HEK293 (cell line): ENCODE data around the gene CRNKL1.

ENCODE experiments used
- CTCF ChIA-PET: fragments of 350-600 bp; formaldehyde crosslinking; extraction: SDS; loops from one replicate; lab custom pipeline; 2021; ENCODE audit warnings: antibody characterized with exemption; lab: Yijun Ruan, JAX
- POLR2A ChIA-PET: fragments of 300-600 bp; formaldehyde crosslinking; extraction: SDS; loops from one replicate; lab custom pipeline; 2020; ENCODE audit warnings: antibody characterized with exemption, inconsistent platforms; lab: Yijun Ruan, JAX
- H3K27ac ChIP-seq: fragments of 200-500 bp; sonication (Bioruptor generic); 2 replicates; pipeline ENCODE4 v1.5.1; 2014; ENCODE audit warnings: low read depth, low read length, control low read depth, inconsistent platforms; ENCODE audit errors: extremely low read depth
- H3K36me3 ChIP-seq, 2 experiments: fragments of 200-500 bp in 1 of 2; sonication (Bioruptor generic) in 1 of 2; 1 replicate in 1 of 2; 2 replicates in 1 of 2; pipeline ENCODE4 v1.5.1; 2014 to 2017; ENCODE audit warnings: inconsistent platforms in 2 of 2, low read length in 2 of 2; ENCODE audit not compliant: control insufficient read depth in 2 of 2, insufficient read depth in 1 of 2
- H3K4me1 ChIP-seq: fragments of 200-500 bp; sonication (Bioruptor generic); 2 replicates; pipeline ENCODE4 v1.5.1; 2014; ENCODE audit warnings: mild to moderate bottlenecking, low read length, inconsistent platforms; ENCODE audit not compliant: control insufficient read depth, insufficient read depth
- H3K4me3 ChIP-seq: 2 replicates; pipeline ENCODE4 v1.5.1; 2011; ENCODE audit warnings: low read depth, mild to moderate bottlenecking, control low read depth, low read length, moderate library complexity
- H3K9me3 ChIP-seq: fragments of 200-500 bp; sonication (Bioruptor generic); 2 replicates; pipeline ENCODE4 v1.5.1; 2014; ENCODE audit warnings: low read depth, low read length, inconsistent platforms; ENCODE audit not compliant: control insufficient read depth, insufficient read depth
- GLI2 ChIP-seq: fragments of 450-650 bp; formaldehyde crosslinking; IDR thresholded peaks from 2 replicates; pipeline ENCODE4; 2017; ENCODE audit warnings: missing biosample characterization, missing genetic modification characterization, low read depth, borderline replicate concordance
- PRDM1 ChIP-seq: fragments of 450-650 bp; formaldehyde crosslinking; IDR thresholded peaks from 2 replicates; pipeline ENCODE4; 2016; ENCODE audit warnings: missing biosample characterization, missing genetic modification characterization
- RBAK ChIP-seq: fragments of 450-650 bp; formaldehyde crosslinking; IDR thresholded peaks from 2 replicates; pipeline ENCODE4 v1.5.1; 2016; ENCODE audit warnings: missing biosample characterization, missing genetic modification characterization
- SETDB1 ChIP-seq: IDR thresholded peaks from one replicate; pipeline ENCODE4 v1.6.1; 2017; ENCODE audit warnings: mild to moderate bottlenecking, low read length, moderate library complexity, mixed read lengths; ENCODE audit not compliant: insufficient read length
- ZBTB48 ChIP-seq: fragments of 450-650 bp; formaldehyde crosslinking; IDR thresholded peaks from 2 replicates; pipeline ENCODE4 v1.5.1; 2016; ENCODE audit warnings: missing biosample characterization, missing genetic modification characterization
- ZFP37 ChIP-seq: fragments of 450-650 bp; formaldehyde crosslinking; IDR thresholded peaks from 2 replicates; pipeline ENCODE4 v1.5.1; 2016; ENCODE audit warnings: missing biosample characterization, missing genetic modification characterization
- ZIC2 ChIP-seq: fragments of 450-650 bp; formaldehyde crosslinking; IDR thresholded peaks from 2 replicates; pipeline ENCODE4 v1.5.1; 2016; ENCODE audit warnings: missing biosample characterization, missing genetic modification characterization
- ZNF223 ChIP-seq: fragments of 450-650 bp; formaldehyde crosslinking; IDR thresholded peaks from 2 replicates; pipeline ENCODE4 v1.5.1; 2016; ENCODE audit warnings: missing biosample characterization, missing genetic modification characterization
- ZNF350 ChIP-seq: fragments of 450-650 bp; formaldehyde crosslinking; IDR thresholded peaks from 2 replicates; pipeline ENCODE4 v1.5.0; 2017; ENCODE audit warnings: missing biosample characterization, mild to moderate bottlenecking, missing genetic modification characterization
- ZNF585B ChIP-seq: fragments of 450-650 bp; formaldehyde crosslinking; IDR thresholded peaks from 2 replicates; pipeline ENCODE4 v1.5.1; 2016; ENCODE audit warnings: missing biosample characterization, missing genetic modification characterization
- ZNF624 ChIP-seq: fragments of 450-650 bp; formaldehyde crosslinking; IDR thresholded peaks from 2 replicates; pipeline ENCODE4 v1.5.1; 2017; ENCODE audit warnings: missing biosample characterization, missing genetic modification characterization
- ZNF670 ChIP-seq: fragments of 450-650 bp; formaldehyde crosslinking; IDR thresholded peaks from 2 replicates; pipeline ENCODE4 v1.5.1; 2016; ENCODE audit warnings: missing biosample characterization, missing genetic modification characterization, low read depth
- ZNF707 ChIP-seq: fragments of 450-650 bp; formaldehyde crosslinking; IDR thresholded peaks from 2 replicates; pipeline ENCODE4 v1.5.1; 2016; ENCODE audit warnings: missing biosample characterization, missing genetic modification characterization
- ZSCAN23 ChIP-seq: fragments of 450-650 bp; formaldehyde crosslinking; IDR thresholded peaks from 2 replicates; pipeline ENCODE4 v1.5.1; 2016; ENCODE audit warnings: missing biosample characterization, missing genetic modification characterization
- ZSCAN30 ChIP-seq: fragments of 450-650 bp; IDR thresholded peaks from 2 replicates; pipeline ENCODE4 v1.5.1; 2018; ENCODE audit warnings: missing biosample characterization, mild to moderate bottlenecking, missing genetic modification characterization, moderate library complexity
- TF ChIP-seq, protein P1 (sequence below): fragments of 450-650 bp; formaldehyde crosslinking; IDR thresholded peaks from 2 replicates; pipeline ENCODE4 v1.5.1; 2016; ENCODE audit warnings: missing biosample characterization, missing genetic modification characterization
- TF ChIP-seq, protein P2 (sequence below): fragments of 450-650 bp; formaldehyde crosslinking; conservative IDR thresholded peaks from 2 replicates; pipeline ENCODE4 v1.5.1; 2016; ENCODE audit warnings: low read depth, missing biosample characterization, missing genetic modification characterization
- TF ChIP-seq, protein P3 (sequence below): fragments of 450-650 bp; formaldehyde crosslinking; IDR thresholded peaks from 2 replicates; pipeline ENCODE4 v1.5.1; 2016; ENCODE audit warnings: missing biosample characterization, missing genetic modification characterization
- TF ChIP-seq, protein P4 (sequence below): fragments of 450-650 bp; IDR thresholded peaks from 2 replicates; pipeline ENCODE4 v1.5.1; 2018; ENCODE audit warnings: missing biosample characterization, missing genetic modification characterization

Gene CRNKL1

DNA sequence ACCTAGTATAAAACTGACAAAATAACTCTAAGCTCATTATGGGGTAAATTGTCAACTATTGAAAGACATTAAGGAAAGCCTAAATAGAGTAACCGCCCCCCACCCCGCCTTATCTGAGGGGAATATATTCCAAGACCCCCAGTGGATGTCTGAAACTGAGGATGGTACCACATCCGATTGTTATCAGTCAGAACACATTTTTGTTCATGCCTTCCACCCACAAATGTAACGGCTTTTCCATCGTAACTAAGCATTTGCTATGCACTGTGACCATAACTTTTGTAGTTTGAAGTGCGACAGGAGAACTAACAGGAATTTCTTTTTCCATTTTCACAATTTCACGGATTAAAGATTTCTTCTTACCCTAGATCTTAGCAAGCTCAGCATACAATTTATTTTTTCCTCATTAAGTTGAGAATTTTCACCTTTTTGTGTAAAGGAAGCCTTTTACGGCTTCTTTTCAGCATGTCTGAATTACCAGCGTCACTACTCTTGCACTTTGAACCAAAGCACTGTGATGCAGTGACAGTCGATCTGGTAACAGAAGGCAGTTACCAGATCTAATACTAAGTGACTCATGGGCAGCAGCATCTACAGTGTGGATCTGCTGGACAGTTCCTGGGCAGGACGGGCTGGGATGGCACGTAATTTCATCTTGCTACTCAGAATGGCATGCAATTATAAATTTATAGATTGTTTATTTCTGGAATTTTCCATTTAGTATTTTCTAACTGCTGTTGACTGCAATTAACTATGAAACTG is 11.9 kb upstream of the CRNKL1 start:
- TF ChIP-seq, protein P1, sequence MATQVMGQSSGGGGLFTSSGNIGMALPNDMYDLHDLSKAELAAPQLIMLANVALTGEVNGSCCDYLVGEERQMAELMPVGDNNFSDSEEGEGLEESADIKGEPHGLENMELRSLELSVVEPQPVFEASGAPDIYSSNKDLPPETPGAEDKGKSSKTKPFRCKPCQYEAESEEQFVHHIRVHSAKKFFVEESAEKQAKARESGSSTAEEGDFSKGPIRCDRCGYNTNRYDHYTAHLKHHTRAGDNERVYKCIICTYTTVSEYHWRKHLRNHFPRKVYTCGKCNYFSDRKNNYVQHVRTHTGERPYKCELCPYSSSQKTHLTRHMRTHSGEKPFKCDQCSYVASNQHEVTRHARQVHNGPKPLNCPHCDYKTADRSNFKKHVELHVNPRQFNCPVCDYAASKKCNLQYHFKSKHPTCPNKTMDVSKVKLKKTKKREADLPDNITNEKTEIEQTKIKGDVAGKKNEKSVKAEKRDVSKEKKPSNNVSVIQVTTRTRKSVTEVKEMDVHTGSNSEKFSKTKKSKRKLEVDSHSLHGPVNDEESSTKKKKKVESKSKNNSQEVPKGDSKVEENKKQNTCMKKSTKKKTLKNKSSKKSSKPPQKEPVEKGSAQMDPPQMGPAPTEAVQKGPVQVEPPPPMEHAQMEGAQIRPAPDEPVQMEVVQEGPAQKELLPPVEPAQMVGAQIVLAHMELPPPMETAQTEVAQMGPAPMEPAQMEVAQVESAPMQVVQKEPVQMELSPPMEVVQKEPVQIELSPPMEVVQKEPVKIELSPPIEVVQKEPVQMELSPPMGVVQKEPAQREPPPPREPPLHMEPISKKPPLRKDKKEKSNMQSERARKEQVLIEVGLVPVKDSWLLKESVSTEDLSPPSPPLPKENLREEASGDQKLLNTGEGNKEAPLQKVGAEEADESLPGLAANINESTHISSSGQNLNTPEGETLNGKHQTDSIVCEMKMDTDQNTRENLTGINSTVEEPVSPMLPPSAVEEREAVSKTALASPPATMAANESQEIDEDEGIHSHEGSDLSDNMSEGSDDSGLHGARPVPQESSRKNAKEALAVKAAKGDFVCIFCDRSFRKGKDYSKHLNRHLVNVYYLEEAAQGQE (tag by site-specific recombination): peak; percentile 86
- no peak for TF ChIP-seq SETDB1
- TF ChIP-seq, all 188 proteins: peak for 1
- no peaks in the 10 kb centered on the region for H3K9me3 ChIP-seq
- CTCF ChIA-PET: no interaction called here
- no peaks in the 10 kb centered on the region for H3K36me3 ChIP-seq
- no peak overlapping the region for H3K27ac ChIP-seq
- POLR2A ChIA-PET: no interaction called here
- no peaks in the 10 kb centered on the region for H3K4me1 ChIP-seq
- no peak overlapping the region for H3K4me3 ChIP-seq

DNA sequence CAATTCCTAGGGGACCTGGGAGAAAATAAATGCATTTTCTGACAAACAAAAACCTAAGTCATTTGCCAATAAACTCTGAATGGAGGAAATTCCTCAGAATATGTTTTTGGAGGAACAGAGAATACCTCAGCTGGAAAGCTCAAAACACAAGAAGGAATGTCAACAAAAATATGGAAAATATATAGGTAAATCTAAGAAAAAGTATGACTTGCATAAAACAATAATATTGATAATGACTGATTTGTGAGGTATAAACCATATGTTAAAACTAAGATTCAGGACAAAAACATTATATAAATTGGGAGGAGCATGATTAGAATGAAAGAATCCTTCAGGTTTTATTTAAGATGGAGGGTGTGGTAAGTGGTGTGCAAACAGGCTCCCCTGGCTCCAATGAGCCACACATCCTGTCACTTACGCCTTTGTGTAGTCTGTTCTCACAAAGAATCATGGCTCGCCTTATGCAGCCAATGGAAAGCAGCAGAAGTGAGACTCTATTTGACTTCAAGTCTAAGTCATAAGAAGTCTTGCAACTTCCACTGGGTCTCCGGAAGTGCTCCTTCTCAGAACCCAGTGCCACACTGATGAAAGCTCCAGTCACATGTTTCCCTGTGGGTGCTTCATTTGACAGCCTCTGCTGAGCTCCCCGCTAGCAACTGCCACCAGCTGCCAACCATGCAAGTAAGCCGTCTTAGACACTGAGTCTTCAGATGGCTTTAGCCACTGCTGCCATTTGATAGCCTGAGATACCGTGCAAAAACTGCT is 8.2 kb upstream of the CRNKL1 start:
- POLR2A ChIA-PET: no interaction called here
- Histone ChIP-seq H3K4me3 (no peak overlapping the region), H3K36me3 (no peaks in the 10 kb centered on the region), H3K9me3 (no peaks in the 10 kb centered on the region), H3K4me1 (no peaks in the 10 kb centered on the region), H3K27ac (no peak overlapping the region)
- TF ChIP-seq ZNF670 (tag by site-specific recombination): no peak
- no peak for TF ChIP-seq GLI2 (tag by site-specific recombination)
- no peak for TF ChIP-seq ZNF624
- TF ChIP-seq ZIC2 (tag by site-specific recombination): no peak
- no peak for TF ChIP-seq ZNF585B (tag by site-specific recombination)
- CTCF ChIA-PET: no interaction called here

DNA sequence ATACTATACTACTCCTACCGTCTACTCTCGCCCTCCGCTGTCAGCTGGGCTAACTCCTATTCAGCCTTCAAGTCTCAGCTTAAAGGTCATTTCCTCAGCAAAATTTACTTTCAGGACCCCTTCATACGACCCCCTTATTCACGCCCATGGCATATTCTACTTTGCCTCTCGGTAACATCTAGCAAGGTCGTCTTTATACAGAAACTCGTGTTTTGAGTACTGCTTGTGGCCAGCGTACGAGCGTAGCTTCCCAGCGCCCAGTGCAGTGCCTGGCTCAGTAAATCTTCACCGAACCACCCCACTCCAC is 546 bp downstream of the CRNKL1 start:
- ChIA-PET CTCF (interaction anchor here (0.6 to 1.1 kb wide), 5 partner anchors 9 to 186 kb away, joined by 3 to 4 read pairs (median 3); no protein-coding TSS in a partner anchor), POLR2A (interaction anchor here (1.7 to 1.9 kb wide), 2 partner anchors 26 to 34 kb away, joined by 6 to 9 read pairs; partner anchors contain the start of gene NAA20)
- H3K4me3 ChIP-seq: peak overlapping the region; percentile 74
- TF ChIP-seq ZSCAN30: no peak
- TF ChIP-seq, protein P2, sequence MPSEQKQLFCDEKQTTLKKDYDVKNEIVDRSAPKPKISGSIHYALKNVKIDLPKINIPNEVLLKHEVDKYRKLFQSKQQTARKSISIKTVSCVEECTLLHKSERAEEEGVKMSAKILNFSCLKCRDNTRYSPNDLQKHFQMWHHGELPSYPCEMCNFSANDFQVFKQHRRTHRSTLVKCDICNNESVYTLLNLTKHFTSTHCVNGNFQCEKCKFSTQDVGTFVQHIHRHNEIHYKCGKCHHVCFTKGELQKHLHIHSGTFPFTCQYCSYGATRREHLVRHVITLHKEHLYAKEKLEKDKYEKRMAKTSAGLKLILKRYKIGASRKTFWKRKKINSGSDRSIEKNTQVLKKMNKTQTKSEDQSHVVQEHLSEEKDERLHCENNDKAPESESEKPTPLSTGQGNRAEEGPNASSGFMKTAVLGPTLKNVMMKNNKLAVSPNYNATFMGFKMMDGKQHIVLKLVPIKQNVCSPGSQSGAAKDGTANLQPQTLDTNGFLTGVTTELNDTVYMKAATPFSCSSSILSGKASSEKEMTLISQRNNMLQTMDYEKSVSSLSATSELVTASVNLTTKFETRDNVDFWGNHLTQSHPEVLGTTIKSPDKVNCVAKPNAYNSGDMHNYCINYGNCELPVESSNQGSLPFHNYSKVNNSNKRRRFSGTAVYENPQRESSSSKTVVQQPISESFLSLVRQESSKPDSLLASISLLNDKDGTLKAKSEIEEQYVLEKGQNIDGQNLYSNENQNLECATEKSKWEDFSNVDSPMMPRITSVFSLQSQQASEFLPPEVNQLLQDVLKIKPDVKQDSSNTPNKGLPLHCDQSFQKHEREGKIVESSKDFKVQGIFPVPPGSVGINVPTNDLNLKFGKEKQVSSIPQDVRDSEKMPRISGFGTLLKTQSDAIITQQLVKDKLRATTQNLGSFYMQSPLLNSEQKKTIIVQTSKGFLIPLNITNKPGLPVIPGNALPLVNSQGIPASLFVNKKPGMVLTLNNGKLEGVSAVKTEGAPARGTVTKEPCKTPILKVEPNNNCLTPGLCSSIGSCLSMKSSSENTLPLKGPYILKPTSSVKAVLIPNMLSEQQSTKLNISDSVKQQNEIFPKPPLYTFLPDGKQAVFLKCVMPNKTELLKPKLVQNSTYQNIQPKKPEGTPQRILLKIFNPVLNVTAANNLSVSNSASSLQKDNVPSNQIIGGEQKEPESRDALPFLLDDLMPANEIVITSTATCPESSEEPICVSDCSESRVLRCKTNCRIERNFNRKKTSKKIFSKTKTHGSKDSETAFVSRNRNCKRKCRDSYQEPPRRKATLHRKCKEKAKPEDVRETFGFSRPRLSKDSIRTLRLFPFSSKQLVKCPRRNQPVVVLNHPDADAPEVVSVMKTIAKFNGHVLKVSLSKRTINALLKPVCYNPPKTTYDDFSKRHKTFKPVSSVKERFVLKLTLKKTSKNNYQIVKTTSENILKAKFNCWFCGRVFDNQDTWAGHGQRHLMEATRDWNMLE (tag by site-specific recombination): no peak
- no peak for TF ChIP-seq GLI2 (tag by site-specific recombination)
- TF ChIP-seq, protein P3, sequence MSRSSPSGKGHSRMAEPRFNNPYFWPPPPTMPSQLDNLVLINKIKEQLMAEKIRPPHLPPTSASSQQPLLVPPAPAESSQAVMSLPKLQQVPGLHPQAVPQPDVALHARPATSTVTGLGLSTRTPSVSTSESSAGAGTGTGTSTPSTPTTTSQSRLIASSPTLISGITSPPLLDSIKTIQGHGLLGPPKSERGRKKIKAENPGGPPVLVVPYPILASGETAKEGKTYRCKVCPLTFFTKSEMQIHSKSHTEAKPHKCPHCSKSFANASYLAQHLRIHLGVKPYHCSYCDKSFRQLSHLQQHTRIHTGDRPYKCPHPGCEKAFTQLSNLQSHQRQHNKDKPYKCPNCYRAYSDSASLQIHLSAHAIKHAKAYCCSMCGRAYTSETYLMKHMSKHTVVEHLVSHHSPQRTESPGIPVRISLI (tag by site-specific recombination): no peak
- TF ChIP-seq, protein P4, sequence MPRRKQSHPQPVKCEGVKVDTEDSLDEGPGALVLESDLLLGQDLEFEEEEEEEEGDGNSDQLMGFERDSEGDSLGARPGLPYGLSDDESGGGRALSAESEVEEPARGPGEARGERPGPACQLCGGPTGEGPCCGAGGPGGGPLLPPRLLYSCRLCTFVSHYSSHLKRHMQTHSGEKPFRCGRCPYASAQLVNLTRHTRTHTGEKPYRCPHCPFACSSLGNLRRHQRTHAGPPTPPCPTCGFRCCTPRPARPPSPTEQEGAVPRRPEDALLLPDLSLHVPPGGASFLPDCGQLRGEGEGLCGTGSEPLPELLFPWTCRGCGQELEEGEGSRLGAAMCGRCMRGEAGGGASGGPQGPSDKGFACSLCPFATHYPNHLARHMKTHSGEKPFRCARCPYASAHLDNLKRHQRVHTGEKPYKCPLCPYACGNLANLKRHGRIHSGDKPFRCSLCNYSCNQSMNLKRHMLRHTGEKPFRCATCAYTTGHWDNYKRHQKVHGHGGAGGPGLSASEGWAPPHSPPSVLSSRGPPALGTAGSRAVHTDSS (tag by site-specific recombination): no peak
- TF ChIP-seq RBAK (tag by site-specific recombination): no peak
- TF ChIP-seq ZBTB48 (tag by site-specific recombination): no peak
- TF ChIP-seq PRDM1: no peak
- TF ChIP-seq ZSCAN23: no peak
- no peak for TF ChIP-seq ZNF350 (tag by site-specific recombination)
- no peak for TF ChIP-seq ZNF223 (tag by site-specific recombination)
- TF ChIP-seq ZNF707 (tag by site-specific recombination): no peak
- TF ChIP-seq ZFP37 (tag by site-specific recombination): no peak

More for the DNA sequence above, 546 bp downstream of the CRNKL1 start:
- Histone ChIP-seq H3K36me3 (peaks cover 22 to 38% of the 10 kb centered on the region in 2 experiments), H3K4me1 (0 out of 2 replicates have a peak, but pooled peaks cover 2% of the 10 kb centered on the region), H3K27ac (peak overlapping the region; percentile 66; the same call in 1 of the 2 replicates), H3K9me3 (no peaks in the 10 kb centered on the region)
